HG03521 (cell line): ENCODE measurements around the gene ITGA11.

ENCODE experiments used
- ATAC-seq: cut with Tn5 transposase; IDR thresholded peaks from one replicate; pipeline ENCODE4 v1.9.1; 2021; ENCODE audit warnings: mild to moderate bottlenecking, moderate library complexity; ENCODE audit not compliant: unreplicated experiment

ITGA11 gene

DNA sequence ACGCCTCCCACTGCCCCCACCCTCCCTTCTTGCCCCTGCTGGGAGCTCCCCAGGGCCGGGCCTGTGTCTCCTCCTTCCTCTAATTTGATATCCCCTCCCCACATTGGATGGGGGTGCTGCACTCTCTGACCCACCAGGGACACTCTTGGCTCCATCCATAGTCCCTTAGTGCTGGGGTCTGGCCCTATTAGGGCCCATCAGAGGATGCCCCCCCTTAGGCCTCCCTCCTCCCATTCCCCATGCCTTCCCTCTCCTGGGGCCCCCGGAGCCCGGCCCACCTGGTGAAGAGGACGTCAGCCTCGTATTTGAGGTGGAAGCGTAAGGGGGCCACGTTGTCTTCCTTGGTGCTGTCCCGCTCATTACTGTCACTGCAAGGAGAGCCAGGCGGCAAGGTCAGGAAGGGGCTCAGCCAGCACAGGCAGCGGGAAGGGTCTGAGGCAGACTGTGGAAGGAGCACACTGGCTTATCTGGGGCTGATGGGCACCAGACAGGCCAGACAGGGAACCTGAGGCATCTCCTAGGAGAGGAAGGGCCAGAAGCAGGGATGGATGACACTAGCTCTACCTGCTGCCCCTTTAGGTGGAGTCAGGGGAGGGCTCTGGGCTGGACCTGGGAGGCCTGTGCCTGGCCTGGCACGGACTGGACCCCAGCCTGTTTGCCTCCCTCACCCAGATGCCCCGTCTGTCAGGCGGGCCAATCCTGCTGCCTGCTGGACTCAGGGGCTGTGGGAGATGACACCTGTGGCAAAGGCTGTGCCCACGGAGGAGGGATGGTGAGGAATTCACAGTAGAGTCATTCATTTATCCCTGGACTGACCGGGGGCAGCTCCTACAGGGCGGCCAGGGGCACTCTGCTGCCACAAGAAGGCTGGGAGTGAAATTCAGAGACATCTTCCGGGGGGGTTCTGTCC, 118.2 kb downstream of the ITGA11 start:
- no peak for ATAC-seq

DNA sequence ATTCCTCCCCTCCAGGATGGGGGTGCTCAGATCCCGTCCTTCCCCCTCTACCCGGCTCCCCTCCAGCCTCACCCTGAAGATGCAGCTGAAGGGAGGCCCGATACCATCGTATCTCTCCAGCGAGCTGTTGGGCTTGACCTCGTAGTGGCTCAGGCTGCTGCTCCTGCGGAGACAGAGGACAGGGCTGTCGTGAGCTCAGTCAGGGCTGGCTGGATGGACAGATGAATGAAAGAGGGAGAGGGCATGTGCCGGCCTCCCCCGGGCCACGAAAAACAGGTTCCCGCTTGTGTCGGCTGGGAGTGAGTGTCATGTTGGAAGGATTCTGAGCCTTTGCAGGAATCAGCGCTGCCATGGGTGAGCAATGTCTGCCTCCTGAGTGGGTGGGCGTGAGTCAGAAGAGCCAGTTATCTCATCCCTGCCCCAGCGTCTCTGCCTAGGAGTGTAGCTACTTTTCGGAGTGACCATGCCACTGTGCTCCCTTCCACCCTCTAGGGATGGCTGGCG, 119.2 kb downstream of the ITGA11 start:
- ATAC-seq, result no peak

DNA sequence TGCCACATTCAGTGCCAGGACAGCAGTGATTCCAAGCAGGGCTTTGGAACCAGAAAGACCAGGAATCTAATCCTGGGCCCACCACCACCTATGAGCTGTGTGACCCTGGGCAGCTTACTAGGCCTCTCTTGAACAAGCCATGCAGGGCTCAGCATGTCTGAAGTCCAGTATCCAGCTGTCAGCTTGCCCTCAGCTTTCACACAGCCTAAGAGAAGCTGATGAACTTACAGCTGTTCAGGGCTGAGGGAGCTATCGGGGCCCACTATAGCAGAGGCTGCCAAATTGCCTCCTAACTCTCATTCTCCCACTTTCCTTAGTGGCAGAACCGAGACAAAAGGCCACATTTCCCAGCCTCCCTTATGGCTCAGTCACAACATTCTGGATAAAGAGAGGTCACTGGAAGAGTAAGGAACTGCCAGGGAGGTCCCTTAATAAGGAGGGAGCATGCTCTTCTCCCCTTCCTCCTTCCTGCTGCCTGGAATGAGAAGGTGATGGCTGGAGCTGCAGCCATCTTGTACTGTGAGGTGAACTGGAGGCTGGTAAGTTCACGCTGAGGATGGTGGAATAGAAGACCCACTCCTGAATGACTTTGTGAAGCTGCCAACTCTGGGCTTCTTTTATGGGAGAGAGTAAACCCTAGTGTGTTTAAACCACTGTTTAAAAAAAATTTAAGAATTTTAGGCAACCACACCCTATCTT, 120.0 kb downstream of the ITGA11 start:
- ATAC-seq, result no peak

DNA sequence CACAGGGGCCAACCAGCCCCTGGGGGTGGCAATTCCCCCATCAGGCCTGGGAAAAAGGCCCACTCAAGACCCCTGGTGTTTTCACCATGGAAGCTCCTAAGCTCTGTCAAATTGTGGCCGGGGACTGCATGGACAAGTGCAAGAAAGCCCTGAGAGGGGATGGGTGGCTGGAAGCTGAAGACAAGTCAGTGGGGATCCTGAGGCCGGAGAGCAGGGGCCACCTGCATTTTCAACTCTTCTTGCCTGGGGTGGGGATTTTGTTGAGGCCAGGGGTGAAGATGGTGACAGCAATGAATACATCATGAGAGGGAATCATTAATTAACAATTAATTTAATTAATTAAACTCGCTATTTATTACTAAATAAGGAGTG, 120.5 kb downstream of the ITGA11 start:
- ATAC-seq, result no peak

DNA sequence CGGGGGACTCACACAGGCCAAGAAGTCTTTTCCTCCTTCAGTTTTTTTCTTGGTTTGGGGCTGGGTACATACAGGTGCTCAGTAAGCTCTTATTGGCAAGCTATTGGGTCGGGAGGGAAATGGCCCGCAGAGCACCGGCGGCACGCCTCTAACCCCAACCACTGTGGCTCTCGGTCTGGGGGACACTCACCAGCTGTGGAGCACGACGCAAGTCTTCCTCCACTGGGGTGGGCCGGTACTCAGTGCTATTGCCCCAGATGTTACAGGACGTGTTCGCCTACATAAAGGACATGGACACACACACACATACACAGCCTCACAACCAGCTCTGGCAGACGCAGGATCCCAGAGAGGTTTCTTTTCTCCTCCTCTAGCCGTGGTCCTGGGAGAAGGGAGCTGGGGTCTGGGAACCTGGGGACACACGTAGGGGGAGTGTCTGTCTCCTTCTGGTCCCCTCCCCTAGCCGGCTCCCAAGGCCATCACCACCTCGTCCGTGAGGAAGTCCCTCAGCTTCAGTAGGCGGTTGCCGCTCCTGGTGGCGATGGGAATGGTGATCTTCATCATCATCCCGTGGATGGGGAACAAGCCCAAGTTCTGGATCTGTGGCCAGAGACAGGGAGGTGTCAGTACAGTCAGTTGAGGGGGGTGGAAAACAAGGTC, 121.0 kb downstream of the ITGA11 start:
- no peak for ATAC-seq

DNA sequence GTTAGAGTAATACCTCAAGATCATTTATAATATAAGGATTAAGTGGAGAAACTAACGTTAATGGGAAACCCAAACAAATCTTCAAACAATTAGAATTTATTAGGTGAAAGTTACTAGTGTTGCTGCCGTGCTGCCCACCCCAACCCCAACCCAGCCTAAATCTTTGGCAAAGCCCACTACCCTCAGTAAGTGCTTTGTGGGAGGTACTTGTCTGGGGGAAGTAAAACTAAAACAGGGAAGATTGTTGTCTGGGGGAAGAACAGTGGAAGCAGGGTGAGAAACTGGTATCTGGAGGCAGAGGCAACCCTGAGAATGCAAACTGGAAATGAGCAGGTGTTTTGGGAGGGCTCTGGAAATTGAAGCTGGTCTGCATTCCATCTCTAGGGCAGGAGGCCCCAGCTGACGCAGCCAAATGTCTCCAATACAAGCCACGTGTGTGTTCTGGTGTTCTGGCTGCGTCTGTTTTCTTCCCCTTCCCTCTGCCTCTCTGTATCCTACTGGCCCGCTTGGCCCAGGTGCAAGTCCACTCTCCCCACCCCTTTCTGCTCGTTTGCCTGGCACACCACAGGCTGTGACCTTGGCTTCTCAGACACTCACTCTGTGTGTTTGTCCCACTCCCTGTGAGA, 121.7 kb downstream of the ITGA11 start:
- ATAC-seq, result no peak

DNA sequence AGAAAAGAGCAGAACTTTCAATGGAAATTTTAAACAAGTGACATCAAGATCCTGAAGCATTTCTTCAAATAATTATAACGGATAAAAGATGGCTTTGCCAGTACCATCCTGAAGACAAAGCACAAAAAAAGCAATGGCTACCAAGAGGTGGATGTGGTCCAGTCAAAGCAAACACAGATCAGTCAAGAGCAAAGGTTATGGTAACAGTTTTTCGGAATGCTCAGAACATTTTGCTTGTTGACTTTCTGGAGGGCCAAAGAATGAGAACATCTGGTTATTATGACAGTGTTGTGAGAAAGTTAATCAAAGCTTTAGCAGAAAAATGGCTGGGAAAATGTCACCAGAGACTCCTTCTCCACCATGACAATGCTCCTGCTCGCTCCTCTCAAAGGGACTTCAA, 122.9 kb downstream of the ITGA11 start:
- ATAC-seq, result no peak

DNA sequence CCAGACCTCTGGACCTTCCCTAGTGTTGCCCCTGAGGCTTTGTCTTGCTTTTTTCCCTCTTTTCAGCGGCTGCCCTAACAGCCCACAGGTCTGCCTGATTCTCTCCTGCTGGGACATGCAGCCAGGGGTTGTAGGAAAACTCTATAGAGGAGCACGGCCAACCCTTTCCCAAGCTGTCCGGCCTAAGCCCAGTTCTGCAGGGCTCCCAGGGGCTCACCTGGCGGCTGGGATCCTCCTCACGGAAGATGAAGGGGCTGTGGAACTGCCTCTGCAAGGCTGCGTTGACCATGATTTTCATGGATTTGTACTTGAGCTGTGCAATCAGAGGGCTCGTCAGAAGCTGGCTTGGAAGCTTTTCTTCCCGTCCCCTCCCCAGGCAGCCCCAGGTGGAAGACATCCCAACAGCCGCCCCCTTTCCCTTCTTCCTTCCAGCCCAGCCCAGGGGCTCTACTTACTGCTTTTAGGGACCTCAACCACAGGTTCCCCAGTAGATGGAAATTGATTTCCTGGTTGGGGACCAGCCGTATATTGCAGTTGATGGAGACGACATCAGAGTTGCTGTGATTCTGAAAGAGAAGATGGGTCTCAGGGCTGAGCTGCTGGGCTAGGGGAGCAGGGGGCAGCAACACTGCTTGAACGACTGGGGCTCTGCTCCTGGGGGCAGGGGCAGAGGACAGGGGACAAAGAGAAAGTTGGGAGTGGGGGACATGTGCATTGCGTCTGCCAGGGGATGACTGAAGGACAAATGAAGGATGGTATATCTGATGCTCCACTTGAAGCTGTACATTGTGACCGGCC, 124.6 kb downstream of the ITGA11 start:
- ATAC-seq, result no peak

DNA sequence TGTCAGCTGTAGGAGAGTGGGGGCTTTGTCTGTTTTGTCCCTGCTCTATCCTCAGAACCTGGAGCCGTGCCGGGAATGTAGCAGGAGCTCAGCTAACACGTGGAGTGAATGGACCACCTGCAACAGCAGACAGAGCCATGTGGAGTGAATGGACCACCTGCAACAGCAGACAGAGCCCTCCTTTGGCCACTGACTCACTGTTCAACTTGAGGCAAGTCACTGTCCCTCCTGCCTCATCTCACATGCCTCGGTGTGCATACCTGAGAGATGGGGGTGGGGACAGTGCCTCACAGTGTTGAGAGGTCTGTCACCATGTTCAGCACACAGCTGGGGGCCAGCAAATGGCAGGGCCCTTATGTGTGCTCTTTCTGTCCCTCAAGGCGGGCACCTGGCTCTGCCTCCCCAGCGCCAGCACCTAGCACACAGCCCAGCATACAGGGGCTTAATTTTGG, 126.5 kb downstream of the ITGA11 start:
- ATAC-seq, result no peak

DNA sequence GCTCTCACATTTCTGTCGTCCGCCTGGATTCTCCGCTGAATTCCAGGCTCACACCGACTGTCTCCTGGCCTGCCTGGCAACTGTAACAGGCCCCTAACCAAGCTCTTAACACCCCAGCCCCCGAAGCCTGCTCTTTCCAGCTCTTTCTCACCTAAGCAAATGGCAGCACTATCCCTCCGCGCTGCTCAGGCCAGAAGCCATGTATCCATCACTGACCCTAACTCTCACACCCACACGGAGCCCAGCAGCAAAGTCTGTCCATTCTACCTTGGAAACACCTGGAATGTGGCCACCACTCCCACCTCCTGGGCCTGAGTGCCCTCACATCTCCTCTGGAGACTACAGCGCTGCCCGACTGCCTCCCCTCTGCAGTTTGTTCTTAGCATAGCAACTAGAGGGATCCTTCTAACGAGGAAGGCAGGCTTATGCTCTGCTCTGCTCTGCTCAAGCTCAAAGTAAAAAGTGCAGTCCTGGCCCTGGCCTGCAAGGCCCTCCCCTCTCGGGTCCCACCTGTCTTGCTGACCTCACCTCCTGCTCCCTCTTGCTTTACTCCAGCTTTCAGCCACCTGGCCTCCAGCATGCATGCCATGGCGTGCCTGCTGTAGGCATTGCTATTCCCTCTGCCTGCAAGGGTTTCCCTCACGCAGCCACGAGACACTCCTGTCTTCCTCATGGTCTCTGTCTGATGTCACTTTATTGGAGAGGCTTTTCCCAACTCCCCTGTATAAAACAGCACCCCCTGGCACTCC, 127.2 kb downstream of the ITGA11 start:
- no peak for ATAC-seq

DNA sequence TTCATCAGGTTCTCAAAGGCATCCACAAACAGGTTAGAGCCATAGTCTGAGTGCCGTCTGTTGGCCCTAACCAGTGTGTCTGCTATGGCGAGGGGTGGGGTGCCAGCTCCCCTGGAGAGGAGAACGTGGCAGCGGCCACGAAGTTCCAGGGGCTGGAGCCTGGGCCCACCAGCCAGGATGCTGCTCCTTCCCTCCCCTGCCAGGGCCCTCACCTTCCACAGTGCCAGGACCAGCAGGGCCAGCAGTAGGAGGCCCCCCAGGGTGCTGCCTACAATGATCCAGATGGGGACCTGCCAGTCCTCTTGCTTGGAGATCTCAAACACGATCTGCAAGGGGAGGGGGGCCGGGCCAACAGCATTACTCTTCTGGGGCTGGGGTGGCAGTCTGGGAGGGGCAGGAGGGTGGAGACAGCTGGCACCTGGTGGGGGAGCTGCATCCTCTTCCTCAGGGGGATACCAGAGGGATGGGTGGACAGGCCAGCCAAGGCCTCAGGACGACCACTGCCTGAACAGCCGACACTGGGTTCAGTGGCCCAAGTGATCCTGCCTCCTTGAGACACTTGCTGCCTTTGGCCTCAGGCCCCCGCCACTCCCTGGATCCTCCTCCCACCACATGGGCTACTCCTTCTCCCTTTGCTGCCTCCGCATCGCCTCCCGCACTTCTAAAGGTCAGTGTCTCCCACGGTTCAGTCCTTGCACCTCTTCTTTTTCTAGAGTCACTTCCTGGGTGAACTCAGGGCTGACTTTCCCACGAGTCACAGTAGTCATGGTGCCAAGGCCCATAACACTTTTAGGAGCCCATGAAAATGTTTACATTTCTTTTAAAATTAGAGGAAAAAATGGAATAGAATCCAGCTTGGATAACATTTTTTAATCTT, 128.2 kb downstream of the ITGA11 start:
- no peak for ATAC-seq

DNA sequence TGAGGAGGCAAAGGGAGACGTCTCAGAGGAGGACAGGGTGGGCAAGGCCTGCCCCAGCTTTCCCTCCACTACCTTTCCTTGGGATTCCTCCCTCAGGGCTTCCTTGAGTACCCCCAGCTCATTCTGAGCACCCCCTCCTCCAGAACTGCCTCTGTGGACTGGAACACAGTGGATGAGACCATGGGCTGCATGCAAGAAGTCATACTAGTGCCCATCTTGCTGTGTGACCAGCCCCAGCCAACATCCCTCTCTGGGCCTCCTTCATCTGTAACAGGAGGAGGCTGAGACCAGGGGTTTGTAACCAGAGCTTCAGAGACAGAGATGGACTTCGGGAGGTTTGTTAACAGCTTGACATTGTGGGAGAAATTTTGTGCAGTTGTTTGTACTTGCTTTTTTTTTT, 128.8 kb downstream of the ITGA11 start:
- no peak for ATAC-seq

DNA sequence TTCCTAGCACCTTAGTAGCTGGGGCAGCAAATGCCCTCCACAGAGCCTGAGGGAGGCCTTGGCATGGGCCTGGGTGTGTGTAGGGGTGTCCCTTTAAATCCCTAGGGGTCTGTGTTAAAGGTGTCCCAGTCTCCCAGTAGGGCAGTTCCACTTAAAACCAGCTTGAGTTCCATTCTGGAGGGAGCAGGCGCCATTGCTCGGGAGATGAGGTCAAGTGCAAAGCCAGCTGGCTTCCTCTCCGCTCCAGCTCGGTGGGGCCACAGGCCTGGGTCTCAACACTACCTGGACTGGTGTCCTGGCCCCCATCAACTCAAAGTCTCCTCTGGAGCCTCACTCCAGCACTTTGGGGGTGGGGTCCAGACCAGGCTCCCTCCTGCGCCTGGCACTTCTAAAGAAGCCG, 129.2 kb downstream of the ITGA11 start:
- no peak for ATAC-seq

DNA sequence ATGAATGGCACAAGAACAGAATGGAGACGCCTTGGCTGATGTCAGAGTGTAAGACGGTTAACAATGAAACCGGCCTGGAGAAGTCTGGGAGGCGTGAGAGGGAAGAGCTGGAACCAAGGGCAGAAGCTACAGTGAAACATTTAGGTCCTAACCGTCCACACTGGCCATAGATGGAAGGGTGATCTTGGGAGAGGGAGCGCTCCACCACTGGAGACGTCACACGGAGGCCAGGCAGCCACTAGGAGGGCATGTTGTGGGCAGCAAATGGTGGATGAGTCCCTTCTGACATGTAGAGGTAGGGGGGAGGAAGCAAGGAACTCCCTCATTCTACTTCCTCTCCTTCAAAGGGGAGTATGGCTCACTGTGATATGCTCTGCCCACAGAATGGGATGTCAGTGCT, 130.7 kb downstream of the ITGA11 start:
- ATAC-seq, result no peak

DNA sequence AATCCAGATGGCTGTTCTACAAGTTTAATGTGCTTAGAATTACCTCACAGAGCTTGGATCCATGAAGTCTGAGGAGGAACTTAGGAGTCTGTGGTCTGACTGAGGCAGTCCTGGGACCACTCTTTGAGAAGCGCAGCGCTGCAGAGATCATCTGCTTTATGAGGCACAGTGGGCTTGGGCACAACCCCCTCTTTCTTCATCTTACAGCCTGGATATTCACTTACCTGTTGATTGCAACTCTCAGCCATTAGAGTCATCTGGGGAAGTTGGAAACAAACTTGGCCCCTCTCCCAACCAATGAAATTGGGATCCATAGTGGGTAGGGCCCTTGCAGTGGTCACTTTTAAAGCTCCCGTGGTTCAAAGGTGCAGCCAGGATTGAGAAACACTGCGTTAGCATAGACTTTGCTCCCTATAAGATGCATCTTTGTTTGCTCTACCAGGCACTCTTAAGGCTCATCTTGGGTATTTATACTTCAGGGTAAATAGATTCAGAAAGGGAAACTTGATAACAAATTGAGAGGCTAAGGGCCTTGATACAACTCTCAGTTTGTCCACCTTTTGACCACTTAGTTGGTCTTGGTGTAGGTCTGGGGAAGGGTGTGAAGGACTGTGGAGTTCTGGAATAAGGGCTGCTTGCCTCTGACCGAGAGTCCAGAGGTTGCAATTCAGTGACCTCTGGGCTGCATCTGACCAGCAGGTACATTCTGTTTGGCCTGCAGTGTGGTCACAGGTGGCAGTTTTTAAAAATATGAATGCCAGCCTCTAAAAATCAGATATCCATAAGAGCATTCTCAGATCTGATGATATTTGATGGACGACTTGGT, 131.6 kb downstream of the ITGA11 start:
- ATAC-seq, result no peak

DNA sequence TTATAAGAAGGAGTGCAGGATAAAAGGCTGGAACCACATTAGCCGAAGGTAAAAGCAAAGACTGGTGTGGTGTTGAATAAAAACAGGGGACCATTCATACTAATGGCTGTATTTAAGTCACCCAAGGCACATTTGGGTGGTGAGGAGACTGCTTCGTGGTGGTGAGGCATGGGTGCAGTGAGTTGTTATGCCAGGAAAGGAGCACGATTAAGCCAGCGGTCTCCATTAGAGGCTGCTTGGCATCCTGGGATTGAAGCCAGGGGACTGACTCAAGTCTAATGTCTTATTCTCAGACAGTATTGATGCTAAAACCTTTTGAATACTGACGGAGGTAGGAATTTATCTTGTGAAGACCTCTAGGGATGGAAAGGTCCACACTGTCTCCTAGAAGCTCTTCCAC, 132.5 kb downstream of the ITGA11 start:
- no peak for ATAC-seq

DNA sequence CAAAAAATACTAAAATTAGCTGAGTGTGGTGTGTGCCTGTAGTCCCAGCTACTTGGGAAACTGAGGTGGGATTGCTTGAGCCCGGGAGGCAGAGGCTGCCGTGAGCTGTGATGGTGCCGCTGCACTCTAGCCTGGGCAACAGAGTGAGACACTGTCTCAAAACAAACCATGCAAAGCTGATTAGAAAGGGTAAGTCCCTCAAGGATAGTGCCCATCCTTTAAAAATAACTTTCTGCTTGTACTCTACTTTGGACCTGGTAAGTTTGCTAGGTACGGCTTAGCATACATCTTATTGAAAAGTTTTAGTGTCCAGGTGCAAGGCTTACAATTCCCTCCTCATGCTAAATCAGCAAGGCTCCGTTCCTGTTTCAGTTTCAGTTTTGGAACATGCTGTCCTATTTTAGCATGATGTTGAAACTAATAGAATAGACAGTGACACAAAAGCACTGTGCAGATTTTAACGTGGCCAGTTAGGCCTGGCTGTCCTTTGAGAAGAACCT, 133.0 kb downstream of the ITGA11 start:
- ATAC-seq, result peak; percentile 83

DNA sequence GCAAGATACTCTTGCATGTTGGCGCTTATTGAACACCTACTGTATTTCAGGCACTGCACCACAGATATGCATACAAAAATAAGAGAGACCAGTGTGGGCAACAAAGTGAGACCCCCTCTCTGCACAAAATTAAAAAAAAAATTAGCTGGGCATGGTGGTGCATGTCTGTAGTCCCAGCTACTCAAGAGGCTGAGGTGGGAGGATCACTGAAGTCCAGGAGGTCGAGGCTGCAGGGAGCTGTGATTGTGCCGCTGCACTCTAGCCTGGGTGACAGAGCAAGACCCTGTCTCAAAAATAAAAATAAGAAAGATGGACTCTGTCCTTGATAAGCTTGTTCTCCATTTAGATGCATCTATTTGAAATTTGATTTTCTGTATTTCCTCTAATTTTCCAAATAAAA, 133.6 kb downstream of the ITGA11 start:
- no peak for ATAC-seq
